Stimulated activated CD4-positive, alpha-beta T cell treated with anti-CD3 and anti-CD28 coated beads, Interleukin-4, amount 100 ng/mL, for 1 hour (primary cell): Measurements from ENCODE around the gene BDKRB2.

Source experiments
- DNase-seq: peaks from one replicate; pipeline ENCODE4 v3.0.0-alpha.2; 2020

The BDKRB2 gene

DNA sequence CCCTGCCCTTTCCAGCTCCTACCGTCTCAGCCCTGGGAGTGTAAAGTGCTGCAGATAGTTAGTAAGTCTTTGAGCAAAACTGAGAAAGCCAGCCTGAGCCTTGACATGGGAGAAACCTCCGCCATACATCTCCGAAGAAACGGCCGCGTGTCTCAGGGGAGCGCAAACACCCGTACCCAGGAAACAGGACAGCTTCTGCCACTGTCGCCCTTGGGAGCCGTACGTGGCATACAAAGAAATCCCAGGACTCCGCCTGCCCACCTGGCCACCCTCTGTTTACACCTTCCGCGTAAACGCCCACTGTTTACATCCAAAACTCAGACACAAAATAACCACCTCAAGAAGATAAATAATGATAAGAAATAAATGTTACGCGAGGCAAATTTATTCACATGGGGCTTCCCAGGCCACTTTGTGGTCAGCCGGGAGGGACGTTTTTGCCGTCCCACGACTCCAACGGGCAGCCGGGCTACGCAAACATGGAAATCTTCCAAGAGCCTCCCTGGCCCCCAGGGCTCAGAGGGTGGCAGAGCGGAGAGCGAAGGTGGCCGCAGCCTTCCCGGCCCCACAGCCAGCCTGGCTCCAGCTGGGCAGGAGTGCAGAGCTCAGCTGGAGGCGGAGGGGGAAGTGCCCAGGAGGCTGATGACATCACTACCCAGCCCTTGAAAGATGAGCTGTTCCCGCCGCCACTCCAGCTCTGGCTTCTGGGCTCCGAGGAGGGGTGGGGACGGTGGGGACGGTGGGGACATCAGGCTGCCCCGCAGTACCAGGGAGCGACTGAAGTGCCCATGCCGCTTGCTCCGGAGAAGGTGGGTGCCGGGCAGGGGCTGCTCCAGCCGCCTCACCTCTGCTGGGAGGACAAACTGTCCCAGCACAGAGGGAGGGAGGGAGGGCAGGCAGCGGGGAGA lies at the start of gene BDKRB2:
Gene BDKRB2, plus strand, starts transcription at position 689 of the 908 bp plus-strand sequence. CDS start 32,269 bp downstream, outside the sequence.
- DNase-seq = peak; percentile 11

DNA sequence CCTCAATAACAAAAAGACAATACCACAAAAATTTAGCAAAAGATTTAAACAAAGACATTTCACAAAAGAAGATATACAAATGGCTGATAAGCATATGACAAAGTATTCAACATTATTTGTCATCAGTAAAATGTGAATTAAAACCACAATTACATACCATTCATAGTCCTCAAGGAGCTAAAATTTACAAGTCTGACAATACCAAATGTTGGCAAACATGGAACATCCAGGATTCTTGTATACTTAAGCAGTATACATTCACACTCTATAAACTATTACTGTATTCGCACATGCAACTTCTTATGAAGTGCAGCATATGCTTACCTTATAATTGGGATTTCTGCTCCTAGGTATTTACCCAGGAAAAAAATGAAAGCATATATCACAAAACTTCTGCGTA lies 49.7 kb upstream of the BDKRB2 start:
- no peak for DNase-seq

DNA sequence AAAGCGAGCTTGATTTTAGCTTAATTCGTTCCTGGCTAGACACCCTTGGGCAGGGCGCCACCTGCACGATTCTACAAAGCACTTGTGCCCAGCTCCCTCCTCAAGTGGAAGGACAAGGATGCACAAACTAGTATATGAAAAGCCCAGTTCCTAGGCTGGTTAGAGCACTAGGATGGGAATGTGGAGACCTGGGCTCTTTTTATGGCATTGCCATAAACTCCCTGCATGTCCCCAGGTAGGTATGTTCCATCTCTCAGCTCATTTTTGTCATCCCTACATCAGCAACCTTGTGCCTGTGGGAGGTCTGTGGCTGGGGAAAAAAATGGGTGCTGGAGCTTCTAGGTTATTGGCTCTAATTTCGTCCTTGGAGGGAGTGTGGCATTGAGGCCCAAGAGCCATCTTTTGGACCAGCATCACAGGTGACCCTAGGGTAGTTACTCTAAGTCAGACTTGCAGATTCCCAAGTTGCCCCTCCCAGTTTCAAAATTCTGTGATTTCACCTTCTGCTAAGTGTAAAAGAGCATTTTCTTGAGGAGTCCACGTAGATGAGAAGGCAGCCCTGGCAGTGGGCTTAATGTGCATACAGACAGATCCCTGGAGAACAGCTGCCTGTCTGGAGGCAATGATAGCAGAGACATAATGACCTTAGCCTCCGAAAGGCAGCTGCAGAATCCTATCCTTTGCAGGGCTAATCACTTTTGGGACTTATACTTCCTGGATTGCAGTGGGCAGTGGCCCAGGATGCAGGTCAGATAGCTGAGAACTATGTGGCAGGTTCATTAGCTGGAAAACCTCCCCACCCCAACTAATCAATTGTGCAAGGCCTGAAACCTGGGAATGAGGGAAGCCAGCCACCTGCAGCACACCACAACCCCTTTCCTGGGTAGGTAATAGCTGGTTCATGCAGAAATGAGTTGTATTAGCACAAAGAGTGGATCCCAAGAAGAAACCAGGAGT lies 47.6 kb upstream of the BDKRB2 start:
- DNase-seq = no peak

DNA sequence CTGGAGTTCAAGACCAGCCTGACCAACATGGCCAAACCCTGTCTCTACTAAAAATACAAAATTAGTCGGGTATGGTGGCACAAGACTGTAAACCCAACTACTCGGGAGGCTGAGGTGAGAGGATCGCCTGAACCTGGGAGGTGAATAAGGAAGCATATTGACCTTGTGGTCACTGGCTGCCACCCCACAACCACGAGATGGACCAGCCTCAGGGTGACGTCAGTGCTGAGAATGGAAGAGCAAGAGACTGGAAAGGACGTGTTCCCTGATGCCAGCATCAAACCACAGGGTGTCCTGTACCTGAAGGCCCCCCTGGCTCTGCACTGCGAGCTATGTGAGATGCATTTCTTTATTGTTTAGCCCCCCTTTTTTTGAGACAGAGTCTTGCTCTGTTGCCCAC lies 45.9 kb upstream of the BDKRB2 start:
- no peak for DNase-seq

DNA sequence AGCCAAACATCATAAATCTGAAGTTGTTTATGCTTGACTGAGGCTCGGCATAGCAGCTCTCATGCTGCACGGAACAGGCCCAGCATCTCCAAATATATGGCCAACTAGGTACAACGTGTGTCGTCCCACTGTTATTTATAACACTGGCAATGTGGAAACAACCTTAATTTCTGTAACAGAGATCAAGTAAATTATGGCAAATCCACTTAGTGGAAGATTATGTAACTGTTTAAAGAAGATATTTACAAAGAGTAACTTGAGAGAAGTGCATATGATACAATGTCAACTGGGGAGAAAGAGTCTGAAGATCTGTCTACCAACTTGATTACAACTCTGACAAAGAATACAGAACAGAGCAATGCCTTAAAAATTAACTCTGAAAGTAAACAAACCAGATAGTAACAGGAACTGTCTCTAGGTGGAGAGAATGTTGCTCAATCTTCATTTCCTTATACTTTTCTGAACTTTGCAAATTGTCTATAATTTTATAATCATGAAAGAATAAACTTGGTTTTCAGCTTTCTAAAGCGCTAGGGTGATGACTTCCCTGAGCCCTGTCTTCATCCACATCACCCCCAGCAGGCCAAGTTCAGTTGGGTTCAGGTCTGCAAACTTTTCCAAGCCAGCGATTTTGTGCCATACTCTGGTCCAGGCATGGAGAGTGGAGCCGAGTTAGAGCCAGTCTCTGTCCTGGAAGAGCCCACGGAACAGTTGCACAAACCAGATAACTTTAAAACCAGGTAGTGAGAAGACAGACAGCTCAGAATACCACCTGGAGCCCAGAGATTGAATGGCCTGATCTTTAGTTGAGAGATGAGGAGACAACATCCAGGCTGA lies 44.3 kb upstream of the BDKRB2 start:
- no peak for DNase-seq

DNA sequence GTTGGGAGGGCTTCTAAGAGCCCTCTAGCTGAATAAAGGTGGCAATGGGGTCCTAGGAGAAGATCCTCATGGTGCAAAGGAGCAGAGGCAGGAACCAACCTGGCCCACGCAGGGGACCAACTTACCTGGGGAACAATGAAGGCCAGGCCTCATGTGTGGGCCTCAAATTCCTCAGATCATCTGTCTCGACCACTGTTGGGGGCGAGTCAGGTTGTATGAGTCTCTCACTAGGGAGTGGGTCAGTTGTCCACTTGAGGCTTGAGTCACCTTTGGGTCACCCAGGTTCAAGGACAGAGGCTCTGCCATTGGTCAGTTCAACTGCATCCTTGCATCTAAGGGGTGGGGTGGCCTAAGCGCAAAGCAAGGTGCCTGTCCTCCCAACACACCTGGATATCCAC lies 43.7 kb upstream of the BDKRB2 start:
- DNase-seq = no peak

DNA sequence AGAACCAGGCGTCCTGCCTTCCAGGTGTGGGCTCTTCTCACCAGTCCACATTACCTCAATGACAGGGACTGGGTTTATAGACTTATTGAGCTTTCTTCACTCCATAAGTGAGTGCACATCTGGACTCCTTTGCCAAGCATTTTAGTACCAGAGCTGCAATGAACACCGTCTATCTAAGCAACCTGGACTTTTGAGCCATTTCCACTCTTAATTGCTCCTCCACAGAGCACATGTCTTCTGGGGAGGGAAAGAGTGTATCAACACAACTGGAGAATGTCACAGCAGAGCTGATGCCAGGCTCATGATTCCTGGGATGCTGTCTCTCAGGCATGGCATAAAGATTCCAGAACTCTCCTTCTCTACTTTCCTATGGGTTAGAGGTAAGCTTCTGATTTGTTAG lies 43.0 kb upstream of the BDKRB2 start:
- DNase-seq = no peak

DNA sequence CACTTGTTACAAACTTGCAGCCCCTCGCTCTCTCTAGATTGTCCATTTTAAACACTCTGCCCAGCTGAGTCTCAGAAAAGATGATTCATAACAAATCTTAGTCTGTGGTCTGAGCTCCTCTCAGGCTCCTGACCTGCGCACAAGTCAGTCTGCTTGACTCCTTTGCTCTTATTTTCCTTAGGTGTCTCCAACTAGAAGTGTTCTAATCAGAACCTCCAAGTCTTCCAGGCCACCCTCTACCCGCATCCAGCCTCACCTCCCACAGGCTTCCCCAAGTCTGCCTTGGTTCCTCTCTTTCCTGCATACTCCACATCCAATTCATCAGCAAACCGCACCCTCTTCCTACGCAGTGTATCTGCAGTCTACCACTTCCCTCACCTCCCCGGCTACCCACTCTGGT lies 42.4 kb upstream of the BDKRB2 start:
- DNase-seq = no peak

DNA sequence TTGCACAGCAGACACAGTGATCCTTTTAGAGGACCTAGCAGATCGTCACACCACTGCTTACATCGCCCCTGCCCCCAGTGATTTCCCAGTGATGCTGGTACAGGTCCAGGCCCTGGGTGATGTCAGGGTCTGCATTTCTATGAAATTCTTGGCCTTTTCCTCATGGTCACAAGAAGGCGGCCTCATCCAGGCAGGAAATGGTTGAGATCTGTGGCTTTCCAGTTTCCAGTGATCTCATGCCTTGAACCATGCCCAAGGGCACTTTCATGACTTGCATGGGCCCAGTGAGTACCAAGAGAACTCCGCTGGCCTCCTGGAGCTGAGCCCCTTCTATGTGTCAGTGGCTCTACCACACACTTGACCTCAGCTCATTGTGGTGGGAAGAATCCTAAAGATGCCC lies 41.9 kb upstream of the BDKRB2 start:
- DNase-seq = no peak

DNA sequence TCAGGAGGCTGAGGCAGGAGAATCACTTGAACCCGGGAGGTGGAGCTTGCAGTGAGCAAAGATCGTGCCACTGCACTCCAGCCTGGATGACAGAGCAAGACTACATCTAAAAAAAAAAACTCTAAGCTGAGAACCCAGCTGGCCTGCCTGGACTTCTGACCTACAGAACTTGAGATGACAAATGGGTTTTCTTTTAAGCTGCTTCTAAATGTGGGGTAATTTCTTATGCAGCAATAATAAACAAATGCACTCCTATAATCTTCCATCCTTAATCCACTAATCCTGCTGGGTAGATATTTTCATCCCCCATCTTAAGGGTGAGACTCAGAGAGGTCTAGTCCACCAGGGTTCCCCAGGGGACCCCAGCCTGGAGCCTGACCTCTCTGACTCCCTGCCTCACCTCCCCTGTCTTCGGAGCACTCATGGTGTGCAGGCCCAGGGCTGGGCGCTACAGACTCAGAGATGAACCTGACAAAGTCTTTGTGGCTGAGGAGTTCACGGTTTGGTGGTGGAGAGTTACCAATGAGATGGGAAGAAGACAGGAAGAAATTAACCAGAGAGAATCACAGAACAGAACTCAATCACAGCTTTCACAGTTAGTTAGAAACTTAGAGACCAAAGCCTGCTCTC lies 39.7 kb upstream of the BDKRB2 start:
- no peak for DNase-seq

DNA sequence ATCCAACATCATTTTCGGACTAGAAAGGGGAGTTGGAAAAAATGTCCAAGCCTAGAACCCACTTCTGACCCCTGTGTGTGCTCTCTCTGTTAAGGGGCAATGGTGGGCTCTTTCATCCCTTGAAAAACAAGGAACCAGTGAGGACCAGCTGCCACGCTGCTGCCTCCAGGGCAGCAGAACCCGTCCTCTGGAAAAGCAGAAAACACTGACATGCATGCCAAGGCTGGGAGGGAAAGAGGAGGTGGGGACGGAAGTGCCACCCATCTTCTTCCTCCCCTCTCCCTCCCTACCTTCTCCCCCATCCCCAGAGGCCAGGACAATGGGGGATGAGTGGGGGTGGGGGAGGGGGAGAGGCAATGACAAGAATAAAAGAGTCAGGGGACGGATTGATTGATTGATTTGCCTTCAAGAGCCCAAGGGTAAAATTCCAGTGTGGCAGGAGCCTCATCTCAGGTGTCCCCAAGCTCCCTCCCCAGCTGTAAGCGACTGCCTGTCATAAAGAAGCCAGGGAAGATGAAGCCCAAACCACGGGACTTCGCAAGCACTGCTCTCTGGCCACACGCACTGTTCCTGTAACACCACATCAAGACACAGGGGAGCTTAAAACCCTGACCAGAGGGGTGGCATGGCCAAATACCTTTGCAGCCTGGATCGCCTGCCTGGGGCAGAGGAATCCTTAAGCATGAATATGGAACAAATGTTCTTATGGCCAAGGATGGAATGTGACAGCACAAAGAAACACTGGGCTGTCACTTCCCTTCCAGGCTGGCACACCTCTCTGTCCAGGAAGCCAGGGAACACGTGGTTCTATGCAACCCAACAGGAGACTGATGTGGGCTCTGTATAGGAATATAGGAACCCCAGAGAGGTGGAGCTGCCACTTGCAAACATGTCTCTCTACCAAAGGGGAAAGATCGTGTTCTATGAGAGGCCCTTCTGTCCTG lies 38.9 kb upstream of the BDKRB2 start:
- no peak for DNase-seq

DNA sequence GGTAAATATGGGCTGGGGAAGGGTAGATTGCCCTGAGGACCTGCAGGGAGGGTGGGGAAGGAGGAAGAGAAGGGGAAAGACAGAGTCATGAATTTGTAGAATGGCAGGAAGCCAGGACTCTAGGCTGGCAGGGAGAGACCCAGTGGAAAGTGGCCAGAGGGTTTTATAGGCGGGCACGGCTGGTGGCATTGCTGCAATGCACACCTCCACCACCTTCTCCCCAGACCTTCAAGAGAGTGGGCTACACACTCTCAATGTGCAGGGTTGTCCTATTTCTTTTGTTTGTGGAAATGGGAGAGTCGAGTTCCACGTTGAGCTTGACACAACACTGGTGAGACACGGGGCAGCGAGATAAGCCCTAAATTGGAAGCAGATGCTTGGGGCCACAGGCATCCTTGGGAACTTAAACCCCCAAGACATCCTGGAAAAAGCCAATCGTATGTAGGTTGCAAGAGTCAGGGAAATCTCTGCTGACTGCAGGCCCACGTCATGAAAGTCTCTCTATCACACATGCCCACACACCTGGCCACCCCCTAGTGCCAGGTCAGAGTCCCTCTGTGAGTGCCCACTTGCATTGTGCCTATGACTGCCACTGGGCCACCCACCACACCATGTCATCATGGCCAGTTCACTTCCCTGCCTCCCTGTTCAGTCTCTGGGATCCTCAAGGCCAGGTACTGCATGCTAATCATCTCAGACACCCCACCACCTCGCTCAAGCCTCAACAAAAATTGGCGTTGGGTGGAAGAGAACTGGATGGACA lies 38.0 kb upstream of the BDKRB2 start:
- DNase-seq = no peak

DNA sequence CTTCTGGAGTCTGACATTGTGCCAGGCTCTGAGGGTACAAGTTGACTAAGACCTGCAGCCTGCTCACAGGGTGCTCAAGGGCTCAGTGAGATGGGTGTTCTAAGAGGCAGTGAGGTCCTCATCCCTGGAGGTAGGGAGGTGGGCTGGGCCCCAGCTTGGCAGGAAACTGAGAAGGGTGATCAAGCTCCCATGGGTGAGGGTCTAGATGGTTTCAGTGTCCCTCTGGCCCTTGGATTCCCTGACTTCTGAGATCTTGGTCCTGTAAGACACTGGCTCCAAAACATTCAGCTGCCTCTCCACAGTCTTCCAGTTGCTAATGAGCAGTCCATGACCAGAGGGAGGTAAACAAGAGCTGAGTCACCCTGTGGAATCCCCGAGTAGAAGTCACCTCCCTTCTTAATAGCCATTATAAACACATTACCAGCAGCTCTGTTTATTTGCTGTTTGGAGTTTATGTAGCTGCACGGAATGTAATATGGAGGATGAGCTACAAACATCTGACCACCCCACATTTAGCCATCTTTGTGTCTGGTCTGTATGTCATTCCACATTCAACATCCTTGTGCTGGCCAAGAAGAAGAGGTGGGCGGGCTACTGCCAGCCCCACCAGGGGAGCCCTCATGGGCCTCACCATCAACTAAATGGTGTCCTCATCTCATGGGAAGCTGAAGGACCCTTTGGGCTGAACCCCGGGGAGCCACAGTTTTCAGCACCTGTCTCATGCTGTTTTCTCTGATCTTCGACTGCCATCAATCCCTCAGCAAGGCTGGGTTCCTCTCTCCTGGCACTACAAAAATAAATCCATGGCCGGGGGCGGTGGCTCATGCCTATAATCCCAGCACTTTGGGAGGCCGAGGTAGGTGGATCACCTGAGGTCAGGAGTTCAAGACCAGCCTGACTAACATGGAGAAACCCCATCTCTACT lies 37.2 kb upstream of the BDKRB2 start:
- no peak for DNase-seq

DNA sequence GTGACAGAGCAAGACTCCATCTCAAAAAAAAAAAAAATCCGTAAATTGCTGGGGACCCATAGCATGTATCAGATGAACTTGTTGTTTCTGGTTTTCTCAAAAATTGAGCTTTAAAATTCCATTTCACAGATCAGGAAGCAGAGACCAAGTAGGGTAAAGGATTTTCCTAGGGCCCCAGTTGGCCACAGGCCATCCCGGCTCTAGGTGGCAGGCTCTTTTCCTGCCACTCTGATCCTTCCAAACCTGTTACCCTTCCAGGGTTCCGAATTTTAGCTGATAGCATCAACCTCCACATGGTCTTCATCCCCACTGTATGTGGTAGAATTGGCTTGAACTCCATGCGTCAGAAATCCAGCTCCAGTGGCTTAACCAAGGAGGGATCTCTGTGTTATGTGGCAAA lies 36.1 kb upstream of the BDKRB2 start:
- no peak for DNase-seq

DNA sequence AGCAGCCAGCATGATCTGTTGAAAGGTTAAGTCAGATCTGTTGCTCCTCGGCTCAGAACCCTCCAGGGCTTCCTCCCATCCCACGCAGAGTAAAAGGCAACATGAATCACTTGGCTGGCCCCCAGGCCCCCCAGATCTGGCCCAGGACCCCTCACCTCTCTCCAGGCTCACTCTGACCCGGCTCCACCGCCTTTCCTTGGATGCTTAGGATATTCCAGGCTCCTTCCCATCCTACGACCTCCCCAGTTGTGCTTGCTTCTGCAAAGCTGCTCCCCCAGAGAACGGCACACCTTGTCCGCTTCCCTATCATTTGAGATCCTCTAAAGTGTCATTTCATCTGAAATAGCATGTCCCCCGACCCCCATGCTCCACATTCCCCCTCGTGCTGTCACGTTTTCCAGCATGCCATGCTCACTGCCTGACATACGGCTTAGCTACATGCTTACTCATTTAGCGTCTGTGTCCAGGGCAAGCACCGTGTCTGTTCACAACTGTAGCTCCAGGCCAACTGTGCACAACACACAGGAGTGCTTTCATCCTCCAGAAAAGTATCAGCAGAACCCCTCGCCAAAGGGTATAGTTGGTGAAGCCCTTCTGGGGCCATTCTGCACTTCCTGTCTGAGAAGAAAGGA lies 33.6 kb upstream of the BDKRB2 start:
- no peak for DNase-seq

DNA sequence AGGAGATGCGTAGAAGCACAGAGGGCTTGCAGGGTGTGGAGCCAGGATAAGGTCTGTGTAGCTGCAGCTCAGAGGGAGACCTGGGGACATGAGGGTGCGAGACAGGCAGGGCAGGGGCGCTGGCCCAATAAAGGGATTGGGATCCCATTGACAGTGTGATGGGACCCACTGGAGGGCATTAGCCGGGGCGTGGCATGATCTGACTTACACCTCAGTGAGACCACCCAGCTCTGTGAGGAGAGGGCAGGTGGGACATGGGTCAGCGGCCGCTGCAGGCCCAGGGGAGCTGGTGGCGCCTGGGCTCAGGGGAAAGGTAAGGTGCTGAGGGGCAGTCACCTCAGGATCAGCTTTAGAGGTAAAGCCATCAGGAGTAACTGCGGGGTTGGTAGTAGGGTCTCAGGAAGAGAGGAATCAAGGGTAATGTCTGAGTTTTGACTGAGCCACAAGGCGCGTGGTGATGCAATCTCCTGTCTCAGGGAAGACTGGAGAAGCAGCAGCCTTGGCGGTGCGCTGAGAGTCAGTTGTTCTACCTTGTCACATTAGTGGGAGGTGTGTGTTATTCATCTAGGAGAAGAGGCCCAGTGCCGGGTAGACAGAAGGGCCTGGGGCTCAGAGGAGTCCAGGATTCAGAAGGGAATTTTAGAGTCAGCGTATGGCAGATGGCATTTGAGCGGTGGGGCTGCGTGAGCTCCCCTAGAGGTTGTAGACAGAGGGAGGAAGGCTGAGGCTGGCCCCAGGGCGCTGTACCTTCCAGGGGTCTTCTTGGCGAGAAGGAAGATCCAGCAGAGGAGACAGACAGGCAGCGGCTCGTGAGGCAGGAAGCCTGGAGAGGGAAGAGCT lies 30.8 kb upstream of the BDKRB2 start:
- no peak for DNase-seq

DNA sequence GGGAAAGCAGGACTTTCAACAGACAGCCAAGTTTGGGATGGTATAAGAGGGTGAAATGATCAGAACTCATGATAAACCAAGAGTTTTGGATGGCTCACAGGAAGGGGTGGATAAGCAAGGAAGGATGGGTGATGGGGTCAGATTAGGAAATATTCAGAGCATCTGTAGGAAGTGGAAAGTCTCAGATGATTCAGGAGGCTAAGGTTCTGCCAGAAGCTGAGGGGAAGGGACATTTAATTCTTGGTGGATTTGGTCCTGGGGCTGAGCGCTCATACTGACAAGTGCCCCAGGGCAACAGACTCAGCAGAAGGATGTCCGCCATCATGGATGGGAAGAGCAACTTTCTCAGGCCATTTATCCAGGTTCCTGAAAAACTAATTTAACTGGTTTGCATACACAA lies 28.4 kb upstream of the BDKRB2 start:
- DNase-seq = no peak

DNA sequence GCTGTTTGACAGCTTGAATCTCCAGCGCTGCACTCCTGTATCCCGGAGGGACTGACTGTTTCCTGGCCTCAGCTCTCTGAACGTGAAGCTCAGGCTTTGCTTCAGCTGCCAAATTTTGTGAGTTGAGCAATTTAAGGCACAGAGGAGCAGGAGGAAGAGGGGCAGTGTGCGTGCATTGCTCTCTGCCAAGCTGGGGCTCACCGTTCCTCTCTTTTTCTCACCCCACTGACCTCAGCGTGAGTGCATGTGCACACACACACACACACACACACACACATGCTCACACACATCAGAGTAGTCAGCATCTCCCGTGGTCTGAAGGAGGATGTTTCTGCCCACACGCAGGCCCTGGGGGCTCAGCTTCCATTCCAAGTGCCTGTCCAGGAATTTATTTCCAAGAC lies 27.8 kb upstream of the BDKRB2 start:
- no peak for DNase-seq
